GM23338 (cell line): ENCODE measurements around the gene MLLT1.

Experiments used
- CREB1 ChIP-seq: fragments of 250-450 bp; sonication (Bioruptor Pico); IDR thresholded peaks from 2 replicates; pipeline ENCODE4 v1.5.0; 2020; ENCODE audit warnings: low read depth, mild to moderate bottlenecking, moderate library complexity
- POLR2AphosphoS5 ChIP-seq: IDR thresholded peaks from 2 replicates; pipeline ENCODE4 v1.6.1; 2016; ENCODE audit warnings: antibody characterized with exemption, low read depth
- TF ChIP-seq, protein P1 (sequence below), 2 experiments: fragments of 200-600 bp in 1 of 2; sonication (generic) in 1 of 2; conservative IDR thresholded peaks; 2 replicates each; pipeline versions ENCODE4 v1.5.1 to v1.6.1; 2016 to 2017; ENCODE audit warnings: antibody characterized with exemption in 2 of 2, low read depth in 2 of 2, mild to moderate bottlenecking in 2 of 2, moderate library complexity in 1 of 2

DNA sequence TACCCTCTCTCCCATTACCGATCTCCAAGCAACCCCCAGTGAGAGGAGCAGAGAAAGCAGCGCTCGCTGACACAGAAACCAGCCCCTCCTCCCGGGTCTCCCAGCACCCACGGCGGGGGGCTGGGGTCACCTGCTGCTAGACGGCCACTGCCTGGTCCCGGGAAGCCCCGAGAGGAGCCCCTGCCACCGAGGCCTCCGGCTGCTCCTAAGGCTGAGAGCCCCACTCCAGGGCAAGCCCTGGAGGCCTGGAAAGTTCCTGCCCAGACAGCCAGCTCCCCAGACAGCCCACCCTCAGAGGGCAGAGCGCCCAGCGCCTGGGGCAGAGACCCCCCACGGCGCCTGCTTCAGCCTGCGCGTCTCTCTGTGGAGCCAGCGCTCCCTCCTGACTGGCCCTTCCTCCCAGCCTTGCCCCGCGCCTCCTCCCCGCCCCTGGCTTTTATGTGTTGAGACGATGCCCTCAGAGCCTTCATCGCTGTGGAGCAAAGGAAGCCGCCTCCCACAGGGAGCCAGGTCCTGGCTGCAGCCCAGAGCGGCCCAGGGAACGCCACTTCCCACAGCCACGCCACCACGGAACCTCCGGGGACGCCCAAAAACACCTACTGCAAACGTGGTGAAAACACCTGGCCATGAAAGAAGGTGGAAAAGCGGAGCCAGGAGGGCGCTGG is 51.1 kb downstream of the MLLT1 start:
- TF ChIP-seq, protein P1, sequence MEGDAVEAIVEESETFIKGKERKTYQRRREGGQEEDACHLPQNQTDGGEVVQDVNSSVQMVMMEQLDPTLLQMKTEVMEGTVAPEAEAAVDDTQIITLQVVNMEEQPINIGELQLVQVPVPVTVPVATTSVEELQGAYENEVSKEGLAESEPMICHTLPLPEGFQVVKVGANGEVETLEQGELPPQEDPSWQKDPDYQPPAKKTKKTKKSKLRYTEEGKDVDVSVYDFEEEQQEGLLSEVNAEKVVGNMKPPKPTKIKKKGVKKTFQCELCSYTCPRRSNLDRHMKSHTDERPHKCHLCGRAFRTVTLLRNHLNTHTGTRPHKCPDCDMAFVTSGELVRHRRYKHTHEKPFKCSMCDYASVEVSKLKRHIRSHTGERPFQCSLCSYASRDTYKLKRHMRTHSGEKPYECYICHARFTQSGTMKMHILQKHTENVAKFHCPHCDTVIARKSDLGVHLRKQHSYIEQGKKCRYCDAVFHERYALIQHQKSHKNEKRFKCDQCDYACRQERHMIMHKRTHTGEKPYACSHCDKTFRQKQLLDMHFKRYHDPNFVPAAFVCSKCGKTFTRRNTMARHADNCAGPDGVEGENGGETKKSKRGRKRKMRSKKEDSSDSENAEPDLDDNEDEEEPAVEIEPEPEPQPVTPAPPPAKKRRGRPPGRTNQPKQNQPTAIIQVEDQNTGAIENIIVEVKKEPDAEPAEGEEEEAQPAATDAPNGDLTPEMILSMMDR (conservative IDR thresholded peaks at IDR 0.05; ENCODE audit: low read depth in 2 of 2), result no peak
- TF ChIP-seq CREB1 (CRISPR knock-in tag), result no peak
- no peak for TF ChIP-seq POLR2AphosphoS5
